GM21423 (cell line): ENCODE data around the gene LINGO1.

Experiments
- ATAC-seq: cut with Tn5 transposase; IDR thresholded peaks from one replicate; pipeline ENCODE4 v1.9.1; 2021; ENCODE audit warnings: mild to moderate bottlenecking, moderate library complexity; ENCODE audit not compliant: unreplicated experiment

The LINGO1 gene

DNA sequence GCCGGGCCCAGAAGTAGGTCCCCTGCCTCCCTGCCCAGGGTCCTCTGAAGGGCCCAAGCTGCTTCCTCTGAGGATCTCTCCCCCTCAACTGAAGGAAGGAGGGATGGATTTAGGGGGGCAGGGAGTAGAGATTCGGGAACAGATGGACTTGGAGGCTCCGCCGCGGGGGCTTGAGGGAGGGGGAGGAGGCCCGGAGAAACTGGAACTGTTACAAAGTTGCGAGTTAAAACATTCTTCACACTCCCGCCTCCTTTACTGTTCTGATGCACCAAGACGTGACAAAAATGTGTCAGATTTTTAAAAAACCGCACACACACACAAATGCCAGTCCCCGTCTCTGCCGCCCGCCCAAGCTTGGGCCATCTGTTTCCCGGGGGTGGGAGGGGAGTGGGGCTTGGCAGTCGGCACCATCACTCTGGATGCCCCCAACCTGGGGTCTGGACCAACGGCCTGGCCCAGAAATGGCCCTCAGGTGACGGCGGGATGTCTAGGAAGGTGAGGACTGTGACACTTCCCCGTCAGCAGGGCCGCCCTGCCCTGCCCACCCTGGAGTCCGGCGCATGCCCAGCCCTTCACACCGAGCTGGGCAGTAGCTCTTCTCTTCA, 25.0 kb upstream of the LINGO1 start:
- ATAC-seq, result no peak

DNA sequence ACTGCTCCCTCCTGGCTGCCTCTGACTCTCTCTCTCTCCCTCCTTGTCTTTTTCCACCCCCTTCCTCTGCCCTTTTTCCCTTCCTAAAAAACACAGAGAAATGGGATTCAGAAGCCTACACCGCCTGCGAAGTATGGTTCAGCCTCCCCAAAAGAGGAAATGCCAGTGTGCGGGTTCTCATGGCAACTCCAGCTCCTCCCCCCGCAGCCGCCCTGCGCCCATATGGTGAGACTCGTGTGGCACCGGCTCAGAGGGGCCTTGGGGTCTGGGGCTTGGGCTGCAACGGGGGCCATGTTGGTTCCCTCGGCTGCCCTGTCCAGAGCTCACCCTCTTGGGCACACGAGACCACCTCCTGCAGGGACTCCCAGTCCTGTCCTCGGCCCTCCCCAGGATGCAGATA, 23.6 kb upstream of the LINGO1 start:
- ATAC-seq, result no peak

DNA sequence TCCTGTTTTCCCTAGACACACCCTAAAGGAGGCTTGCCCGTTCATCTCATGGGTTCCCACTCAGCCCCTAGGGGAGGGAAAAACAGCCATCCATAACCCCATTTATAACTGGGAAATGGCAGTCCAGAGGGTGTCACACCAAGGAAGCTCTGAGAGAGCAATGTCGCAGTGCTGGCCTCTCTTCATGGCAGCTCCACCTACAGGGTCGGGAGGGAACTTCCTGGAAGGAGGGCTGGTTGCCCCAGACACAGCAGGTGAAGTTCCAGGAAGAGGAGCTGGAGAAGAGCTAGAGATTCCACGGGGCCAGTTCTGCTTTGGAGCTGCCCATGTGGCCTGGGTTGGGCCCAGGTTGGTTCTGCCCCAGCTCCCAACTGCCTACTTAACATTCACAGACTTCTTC, 22.3 kb upstream of the LINGO1 start:
- ATAC-seq, result no peak

DNA sequence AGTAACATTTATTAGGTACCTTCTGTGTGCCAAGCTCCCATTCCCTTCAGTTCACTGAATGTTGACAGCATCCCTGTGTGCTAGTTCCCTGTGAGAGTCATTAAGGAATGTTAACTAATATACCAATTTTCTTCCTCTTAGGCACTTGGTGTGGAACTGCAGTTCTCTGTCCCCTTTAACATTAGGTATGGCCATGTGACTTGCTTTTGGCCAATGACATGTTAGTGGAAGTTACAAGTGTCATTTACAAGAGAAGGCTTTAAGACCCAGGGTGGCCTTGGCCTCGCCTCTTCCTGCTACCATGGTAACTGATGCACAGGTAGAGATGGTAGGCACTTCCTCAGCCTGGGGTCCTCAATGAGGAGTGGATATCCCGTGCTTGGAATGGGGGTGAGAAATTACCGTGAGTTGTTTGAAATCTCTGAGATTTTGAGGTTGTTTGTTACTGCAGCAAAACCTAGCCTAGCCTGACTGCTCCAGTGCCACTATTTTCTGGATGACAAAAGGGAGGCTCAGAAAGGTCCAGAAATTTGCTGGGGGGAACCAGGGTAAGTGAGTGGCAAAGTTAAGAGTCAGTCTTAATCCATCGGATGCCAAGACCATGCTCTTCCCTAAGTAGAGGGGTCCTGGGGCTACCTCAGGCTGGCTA, 21.2 kb upstream of the LINGO1 start:
- ATAC-seq, result no peak

DNA sequence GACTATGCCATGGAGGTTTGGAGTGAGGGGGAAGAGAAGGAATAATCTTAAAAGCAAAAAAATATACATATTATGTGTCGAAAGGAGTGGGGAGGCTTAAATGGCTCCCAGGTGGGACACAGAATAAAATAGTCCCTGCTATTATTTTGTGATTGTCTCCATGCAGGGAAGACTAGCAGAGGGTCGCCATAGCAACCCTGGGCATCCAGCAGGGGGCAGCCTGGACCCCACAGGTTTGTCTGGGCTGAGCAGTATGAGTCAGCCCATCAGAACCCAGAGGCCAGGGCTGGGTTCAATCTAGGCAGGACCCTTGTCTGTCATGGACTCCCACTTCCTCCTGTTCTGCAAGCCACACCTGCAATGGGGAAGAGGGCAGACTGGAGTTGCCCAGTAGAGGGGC, 17.6 kb upstream of the LINGO1 start:
- ATAC-seq, result no peak

DNA sequence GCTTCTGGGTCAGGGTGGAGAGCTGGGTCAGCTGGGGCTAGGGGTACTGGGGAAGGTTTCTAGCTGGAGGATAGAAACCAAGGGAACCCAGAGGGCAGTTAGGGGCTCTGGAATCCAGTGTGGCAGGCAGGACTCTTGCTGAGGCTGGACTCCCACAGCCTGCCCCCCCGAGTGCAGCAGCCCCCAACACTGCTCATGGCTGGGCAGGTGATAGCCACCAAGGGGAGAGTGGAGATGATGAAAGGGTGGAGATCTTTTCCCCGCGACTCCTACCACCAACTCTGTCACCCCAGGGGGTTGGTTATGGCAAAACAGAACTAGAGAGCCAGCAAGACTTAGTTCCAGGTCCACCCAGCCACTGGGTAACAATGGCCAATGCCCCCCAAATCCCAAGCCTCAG, 16.9 kb upstream of the LINGO1 start:
- ATAC-seq, result no peak

DNA sequence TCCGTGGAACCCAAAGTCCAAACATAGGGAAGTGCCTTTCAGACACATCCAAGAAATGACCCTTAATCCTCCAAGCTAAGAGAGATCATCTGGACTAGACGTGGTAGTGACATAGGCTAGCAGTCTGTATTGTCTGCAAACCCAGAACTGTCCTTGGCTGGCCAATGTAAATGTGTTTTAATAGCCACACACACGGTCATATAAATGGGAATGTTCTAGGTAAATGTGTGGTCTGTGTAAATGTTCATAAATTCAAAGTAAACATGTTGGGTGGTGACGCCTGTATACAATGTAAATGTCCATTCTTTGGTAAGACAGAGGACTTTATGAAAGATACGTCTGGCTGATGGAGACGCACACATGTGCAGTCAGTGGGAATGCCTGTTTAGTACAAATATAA, 16.3 kb upstream of the LINGO1 start:
- ATAC-seq, result no peak

DNA sequence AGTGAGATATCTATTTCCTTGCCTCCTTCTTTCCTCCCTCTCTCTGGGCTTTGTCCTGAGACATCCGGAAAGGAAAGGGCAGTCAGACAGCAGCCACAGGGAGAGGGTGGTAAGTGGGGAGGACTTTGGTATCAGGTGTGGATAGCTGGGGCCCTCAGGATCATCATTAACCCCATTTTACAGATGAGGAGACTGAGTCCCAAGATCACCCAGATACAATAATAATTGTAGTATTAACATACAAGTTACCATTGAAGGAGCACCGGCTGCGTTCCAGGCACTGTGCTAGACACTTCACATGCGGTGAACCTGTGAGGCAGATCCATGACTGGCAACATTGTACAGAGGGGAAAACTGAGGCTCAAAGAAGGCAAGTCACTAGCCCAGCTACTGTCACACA, 15.2 kb upstream of the LINGO1 start:
- no peak for ATAC-seq

DNA sequence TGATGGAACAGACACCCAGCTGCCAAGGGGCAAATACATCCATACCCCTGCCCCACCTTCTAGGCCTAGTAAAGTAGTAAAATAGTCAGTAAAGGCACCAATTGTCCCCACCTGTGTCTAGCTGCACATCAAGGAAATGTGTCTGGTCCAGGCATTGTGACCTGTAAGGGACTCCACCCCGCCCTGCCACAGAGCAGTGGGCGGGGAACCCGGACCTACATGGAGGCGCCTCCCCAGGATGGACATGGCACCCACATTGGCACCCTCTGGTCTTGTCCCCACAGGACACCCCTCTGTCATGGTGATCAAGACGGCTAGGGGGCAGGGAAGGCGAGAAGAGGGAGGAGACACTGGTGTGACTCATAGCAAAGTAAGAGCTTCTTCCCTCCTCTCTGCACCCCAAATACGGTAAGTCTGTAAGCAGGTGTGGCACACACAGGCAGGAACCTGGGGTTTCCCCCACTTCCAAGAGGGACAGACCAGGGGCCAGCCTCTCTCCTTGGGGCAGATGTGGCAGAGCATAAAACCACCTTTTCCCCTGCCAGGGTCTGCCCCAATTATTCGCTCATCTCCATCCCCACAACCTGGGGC, 13.5 kb upstream of the LINGO1 start:
- ATAC-seq, result no peak

DNA sequence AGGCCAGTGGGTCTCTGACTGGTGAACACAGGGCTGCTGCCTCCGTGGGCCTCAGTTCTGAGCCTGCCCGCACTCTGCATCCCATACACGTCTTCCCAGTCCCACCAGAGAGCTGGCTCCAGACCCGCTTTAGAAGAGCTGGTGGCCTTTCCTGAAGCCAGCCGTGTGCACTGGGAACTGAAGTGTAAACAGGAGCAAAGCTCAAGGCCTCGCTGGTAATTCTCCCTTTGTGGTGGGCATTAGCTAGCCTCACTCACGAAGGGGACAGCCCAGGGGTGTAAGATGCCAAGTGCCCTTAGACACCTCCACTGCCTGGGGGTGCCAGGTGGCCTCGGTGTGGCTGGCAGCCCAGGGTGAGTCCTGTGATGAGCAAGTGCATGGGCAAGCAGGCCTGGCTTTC, 12.9 kb upstream of the LINGO1 start:
- no peak for ATAC-seq

DNA sequence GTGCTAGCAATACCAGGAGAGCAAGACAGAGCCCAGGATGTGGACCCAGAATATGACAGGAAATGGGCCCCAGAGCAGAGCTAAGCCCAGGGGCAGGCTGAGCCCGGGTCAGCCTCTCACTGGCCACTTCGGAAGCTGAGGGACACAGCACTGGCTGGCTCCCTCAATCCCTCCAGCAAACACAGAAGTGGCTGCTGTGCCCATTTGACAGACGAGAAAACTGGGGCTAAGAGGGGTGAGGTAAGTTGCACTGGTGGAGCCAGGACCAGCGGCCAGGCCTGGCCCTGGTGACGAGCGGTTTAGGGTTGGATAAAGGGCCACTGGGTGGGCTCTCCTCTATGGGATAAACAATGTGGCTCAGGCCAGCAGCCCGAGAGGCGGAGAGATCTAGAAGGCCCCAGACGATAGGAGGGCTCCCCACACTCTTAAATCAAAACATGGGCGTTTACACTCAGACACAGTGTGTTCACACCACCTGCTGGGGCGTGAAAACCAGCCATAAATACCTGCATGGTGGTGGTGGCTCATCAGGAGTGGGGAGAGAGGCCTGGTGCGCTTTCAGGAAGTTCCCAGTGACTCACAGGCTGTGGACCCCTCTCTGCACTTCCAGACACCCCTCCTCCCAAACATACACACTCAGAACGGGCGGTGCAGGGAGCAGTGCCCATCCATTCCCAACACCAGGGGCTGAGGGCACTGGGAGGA, 12.0 kb upstream of the LINGO1 start:
- ATAC-seq, result no peak

DNA sequence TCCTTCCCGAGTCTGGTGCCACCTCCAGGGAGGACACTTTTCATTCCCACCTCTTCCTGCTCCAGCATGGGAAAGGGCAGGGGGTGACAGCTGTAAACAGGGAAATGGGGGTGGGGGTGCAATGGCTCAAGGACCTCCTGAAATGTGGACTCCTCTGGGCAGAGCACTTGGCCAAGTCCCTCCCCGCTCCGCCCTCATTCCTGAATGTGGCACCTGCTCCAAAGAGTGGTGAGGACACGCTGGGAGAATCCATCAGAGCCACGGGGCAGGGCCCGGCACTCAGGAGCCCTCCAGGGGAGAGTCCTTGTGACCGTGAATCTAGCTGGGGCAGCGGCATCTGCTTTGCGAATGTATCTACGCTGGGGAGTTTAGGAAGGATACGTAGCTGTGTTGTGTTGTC, 11.1 kb upstream of the LINGO1 start:
- ATAC-seq, result no peak

DNA sequence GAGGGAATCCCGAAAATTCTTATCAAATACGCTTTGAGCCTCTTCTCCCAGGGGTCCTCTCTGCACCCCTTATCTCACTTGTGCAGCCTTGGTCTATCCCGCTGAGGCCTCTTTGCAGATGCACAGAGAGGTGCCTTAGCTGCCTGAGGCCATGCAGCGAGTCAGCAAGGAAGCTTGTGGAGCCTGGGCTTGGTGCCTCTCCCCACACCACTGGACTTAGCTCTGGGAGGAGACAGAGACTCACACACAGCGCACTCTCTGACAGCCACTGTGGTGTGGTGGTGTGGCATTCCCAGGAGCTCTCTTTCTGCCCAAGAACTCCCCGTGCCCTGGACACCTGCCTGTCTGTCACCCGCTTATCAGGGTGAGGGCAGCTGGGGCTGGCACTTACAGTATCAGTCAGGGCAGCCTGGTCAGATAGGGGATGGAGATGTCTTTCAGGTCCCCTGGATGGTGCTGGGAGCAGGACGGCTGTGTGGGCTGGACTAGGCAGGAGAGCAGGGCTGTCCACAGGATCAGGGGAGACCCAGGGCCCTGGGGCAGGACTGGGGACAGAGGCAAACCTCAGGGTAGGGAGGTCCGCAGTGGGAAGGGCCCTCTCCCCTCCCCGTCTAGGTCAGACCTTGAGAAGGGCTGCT, 10.2 kb upstream of the LINGO1 start:
- no peak for ATAC-seq

DNA sequence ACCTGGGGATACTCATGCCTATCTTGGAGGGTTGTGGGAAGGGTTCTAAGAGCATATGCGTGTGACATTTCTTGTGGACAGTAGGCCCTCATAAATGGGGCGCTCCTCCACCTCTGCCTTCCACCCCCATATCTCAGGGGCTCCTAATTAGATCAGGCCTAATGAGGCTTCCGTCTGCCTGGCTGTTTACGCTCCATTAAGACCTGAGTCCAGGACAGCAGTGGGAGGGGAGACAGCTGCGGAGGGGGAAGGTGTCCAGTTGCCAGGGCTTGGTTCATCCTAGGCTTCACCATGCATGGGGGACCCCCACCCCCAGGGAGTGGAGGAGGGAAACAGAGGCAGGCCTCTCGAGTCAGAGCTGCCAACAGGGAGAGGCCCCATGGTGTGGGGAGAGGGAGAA, 9.3 kb upstream of the LINGO1 start:
- ATAC-seq, result no peak

DNA sequence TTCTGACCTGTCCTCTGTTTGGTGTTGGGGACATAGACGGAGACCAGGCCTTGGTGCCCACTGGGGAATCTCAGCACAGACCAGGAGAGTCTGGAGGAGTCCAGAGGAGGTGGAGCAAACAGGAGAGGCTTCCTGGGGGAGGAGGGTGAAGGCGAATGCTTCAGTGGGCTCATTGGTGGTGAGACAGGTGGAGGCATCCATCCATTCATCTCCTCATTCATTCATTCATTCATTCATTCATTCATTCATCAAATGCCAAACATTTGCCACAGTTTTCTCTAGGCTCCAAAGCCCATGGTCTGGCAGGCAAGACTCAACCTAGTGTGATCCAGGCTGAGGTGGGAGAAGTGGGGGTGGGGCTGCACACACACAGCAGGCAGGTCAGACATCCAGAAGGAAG, 7.9 kb upstream of the LINGO1 start:
- ATAC-seq, result no peak

DNA sequence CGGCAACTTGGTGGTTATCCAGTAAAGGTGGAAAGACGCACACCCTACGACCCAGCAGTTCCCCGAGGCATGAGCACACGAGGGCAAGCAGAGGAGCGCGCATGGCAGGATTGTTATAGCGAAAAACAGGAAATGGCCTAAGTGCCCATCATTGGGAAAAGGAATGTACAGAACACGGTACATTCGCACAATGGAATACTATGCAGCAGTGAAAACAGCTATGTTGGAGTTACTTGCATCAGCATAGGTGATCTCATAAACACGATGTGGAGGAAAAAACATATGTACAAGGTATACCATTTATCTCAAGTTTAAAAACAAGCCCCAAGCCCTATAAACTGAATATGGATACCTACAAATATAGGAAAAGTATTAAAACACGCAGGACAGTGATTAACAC, 6.7 kb upstream of the LINGO1 start:
- ATAC-seq, result no peak

DNA sequence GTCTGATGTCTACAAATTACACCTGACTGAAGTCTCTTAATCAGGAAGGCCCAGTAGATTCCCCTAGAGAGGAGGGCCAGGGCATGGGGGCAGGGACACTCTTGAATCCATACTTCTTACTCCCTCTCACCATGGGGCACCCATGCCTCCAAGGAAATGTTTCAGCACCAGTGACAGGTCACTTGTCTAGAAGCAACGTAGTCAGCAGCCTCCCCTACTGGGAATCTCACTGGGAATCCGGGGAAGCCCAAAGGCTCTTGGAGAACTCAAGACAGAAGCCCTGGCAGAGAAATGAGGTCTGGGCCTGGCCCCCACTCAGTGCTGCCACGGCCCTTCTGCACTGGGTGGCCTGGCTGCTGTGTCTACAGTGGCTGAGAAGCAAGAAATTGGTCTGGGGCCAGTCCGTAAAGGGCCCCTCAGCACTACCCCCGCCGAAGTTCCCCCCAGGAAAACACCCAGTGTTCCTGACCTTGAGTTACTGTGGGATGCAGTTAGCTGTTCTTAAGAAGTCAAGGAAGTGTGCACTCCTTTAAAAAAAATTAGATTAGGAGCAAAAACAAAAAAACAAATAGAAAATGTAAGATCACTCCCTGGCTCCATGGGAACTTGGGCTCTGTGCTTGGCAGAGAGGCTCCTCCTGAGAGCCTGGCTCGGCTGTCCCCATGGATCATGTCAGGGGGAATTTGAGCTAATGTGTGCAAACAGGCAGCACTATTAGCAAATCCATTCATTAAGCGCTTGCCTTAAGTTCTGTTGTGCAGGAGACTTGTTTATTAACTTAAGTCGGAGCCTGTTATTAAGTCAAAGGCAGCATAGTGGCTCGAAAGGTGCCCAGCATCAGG, 5.4 kb upstream of the LINGO1 start:
- no peak for ATAC-seq

DNA sequence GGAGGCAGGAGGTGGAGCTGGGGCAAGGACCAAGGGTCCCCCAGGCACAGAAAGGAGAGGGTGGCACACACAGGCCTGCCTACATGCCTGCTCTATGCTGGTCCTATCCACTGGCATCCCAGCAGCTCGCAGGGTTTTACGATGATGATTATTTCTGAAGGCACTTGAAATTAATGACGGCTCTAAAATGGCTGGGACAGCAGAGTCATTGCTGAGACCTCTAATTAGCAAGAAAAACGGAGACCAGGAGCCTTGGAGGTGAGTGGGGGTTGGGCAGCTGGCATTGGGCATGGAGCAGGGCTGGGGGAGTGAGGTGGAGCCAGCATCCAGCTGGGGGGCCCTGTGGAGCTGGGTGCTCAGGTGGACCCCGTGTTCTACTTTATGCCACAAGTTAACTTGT, 3.5 kb upstream of the LINGO1 start:
- no peak for ATAC-seq

DNA sequence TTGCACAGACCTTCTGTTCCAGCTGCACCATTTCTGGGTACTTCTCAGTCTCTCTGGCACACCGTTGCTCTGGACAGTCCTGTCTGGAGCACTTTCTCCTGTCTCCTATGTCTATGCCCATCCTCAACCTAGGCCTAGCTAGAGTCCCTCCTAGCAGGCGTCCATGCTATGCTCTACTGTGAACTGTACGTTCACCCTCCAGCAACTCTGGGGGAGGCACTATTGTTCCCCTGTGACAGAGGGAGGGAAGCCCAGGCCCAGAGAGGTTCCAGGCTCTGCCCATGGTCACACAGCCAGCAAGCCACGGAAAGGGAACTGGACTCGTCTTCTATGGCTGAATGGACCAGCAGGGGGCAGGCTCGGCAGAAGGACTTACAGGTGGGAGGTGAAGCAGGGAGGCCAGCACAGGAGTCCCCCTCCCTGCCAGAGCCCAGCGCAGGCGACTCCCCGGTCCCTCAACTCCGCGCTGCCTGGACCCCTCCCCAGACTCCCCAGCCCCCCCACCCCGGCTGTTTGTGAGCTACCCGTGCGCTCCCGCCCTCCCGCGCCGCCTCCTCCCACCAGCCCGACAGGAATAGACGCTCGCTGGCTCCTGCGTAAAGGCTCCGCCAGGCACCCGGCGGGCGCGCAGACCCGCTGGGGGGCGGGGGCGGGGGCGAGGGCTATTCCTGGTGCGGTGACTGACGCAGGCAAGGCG, 1.7 kb upstream of the LINGO1 start:
- no peak for ATAC-seq

DNA sequence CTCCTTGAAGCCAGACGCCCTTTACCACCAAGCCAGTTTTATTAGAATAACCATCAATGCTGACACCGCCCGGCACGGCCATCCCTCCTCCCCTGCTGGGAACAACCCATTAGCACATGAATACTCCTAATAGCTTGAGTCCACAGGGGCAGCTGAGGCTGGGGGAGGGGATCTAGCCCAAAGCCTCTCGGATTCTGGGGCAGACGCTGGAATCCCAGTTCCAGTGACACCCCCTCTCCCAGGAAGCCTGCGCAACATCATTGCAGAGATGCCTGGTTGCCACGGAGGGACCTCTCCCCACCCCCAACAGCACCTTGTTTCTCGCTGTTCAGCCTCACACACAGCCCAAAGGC, 1.2 kb upstream of the LINGO1 start:
- no peak for ATAC-seq
